ENCODE data around the gene NES. TPM values are rescaled to one million over a fixed set of nuclear protein-coding genes. Genes with fewer than 3 reads are reported as not detected.

The NES gene
- total and polyA plus RNA-seq, 4 donors = 0.15 to 3.1 (median 1.9) TPM

DNA sequence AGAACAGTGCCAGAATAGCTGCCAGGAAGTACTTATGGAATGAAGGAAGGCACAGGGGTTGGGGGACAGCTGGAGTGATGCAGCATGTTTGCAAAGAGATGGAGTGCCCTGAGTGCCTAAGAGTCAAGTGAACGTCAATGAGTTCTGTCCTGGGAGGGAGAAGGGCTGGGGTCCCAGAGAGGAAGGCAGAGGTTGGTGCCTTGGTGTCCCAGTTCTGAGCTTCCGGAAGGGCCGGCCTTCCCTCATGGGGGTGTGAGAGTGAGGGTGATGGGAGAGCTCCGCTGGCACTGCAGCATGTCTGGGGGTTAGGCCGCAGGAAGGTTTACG is 17.6 kb downstream of the NES start:
- no peak overlapping the region for H3K9ac ChIP-seq (ENCODE audit: low read depth in 1 of 2, low read length in 2 of 2)
- no peak overlapping the region for H3K4me3 ChIP-seq (ENCODE audit: low read depth in 1 of 3, low read length in 3 of 3)
- H3K27ac ChIP-seq (ENCODE audit: low read depth in 1 of 2, low read length in 2 of 2) = no peak overlapping the region
- peaks cover 0 to 31% (median 19%) of the 10 kb centered on the region in 4 donors for H3K4me1 ChIP-seq (ENCODE audit: control insufficient read depth in 4 of 4, insufficient read depth in 4 of 4, low read length in 3 of 4)
- H3K9me3 ChIP-seq (ENCODE audit: control insufficient read depth in 4 of 4, low read length in 3 of 4) = no peaks in the 10 kb centered on the region
- peaks cover 0 to 6% (median 3%) of the 10 kb centered on the region in 4 donors for H3K27me3 ChIP-seq (ENCODE audit: control insufficient read depth in 4 of 4, insufficient read depth in 4 of 4, low read length in 3 of 4)
- WGBS = 30% methylated on average over 6 of the region's 6 CpGs
- DNase-seq (ENCODE audit: low spot score) = no peak
- H3K36me3 ChIP-seq (ENCODE audit: control insufficient read depth in 4 of 4, insufficient read depth in 3 of 4, low read depth in 1 of 4, low read length in 3 of 4) = no peaks in the 10 kb centered on the region
- TF ChIP-seq CTCF (IDR thresholded peaks at IDR 0.05; ENCODE audit: low read depth, low read length, missing input control) = no peak
- TF ChIP-seq MAX (IDR thresholded peaks at IDR 0.05) = no peak
- no peak for TF ChIP-seq FOXA1 (IDR thresholded peaks at IDR 0.05)
- TF ChIP-seq, protein P1, sequence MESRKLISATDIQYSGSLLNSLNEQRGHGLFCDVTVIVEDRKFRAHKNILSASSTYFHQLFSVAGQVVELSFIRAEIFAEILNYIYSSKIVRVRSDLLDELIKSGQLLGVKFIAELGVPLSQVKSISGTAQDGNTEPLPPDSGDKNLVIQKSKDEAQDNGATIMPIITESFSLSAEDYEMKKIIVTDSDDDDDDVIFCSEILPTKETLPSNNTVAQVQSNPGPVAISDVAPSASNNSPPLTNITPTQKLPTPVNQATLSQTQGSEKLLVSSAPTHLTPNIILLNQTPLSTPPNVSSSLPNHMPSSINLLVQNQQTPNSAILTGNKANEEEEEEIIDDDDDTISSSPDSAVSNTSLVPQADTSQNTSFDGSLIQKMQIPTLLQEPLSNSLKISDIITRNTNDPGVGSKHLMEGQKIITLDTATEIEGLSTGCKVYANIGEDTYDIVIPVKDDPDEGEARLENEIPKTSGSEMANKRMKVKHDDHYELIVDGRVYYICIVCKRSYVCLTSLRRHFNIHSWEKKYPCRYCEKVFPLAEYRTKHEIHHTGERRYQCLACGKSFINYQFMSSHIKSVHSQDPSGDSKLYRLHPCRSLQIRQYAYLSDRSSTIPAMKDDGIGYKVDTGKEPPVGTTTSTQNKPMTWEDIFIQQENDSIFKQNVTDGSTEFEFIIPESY (IDR thresholded peaks at IDR 0.05) = no peak
- no peak for TF ChIP-seq FOXA2 (IDR thresholded peaks at IDR 0.05)
- TF ChIP-seq, protein P2, sequence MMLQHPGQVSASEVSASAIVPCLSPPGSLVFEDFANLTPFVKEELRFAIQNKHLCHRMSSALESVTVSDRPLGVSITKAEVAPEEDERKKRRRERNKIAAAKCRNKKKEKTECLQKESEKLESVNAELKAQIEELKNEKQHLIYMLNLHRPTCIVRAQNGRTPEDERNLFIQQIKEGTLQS (IDR thresholded peaks at IDR 0.05) = no peak
- no peak for TF ChIP-seq YY1 (IDR thresholded peaks at IDR 0.05)
- no peak for TF ChIP-seq TAF1 (conservative IDR thresholded peaks at IDR 0.05)
- TF ChIP-seq, protein P3, sequence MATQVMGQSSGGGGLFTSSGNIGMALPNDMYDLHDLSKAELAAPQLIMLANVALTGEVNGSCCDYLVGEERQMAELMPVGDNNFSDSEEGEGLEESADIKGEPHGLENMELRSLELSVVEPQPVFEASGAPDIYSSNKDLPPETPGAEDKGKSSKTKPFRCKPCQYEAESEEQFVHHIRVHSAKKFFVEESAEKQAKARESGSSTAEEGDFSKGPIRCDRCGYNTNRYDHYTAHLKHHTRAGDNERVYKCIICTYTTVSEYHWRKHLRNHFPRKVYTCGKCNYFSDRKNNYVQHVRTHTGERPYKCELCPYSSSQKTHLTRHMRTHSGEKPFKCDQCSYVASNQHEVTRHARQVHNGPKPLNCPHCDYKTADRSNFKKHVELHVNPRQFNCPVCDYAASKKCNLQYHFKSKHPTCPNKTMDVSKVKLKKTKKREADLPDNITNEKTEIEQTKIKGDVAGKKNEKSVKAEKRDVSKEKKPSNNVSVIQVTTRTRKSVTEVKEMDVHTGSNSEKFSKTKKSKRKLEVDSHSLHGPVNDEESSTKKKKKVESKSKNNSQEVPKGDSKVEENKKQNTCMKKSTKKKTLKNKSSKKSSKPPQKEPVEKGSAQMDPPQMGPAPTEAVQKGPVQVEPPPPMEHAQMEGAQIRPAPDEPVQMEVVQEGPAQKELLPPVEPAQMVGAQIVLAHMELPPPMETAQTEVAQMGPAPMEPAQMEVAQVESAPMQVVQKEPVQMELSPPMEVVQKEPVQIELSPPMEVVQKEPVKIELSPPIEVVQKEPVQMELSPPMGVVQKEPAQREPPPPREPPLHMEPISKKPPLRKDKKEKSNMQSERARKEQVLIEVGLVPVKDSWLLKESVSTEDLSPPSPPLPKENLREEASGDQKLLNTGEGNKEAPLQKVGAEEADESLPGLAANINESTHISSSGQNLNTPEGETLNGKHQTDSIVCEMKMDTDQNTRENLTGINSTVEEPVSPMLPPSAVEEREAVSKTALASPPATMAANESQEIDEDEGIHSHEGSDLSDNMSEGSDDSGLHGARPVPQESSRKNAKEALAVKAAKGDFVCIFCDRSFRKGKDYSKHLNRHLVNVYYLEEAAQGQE (IDR thresholded peaks at IDR 0.05) = no peak
- no peak for TF ChIP-seq SP1 (IDR thresholded peaks at IDR 0.05)
- TF ChIP-seq EGR1 (IDR thresholded peaks at IDR 0.05; ENCODE audit: low read depth in 2 of 2) = no peak
- TF ChIP-seq RAD21 (IDR thresholded peaks at IDR 0.05) = no peak
- TF ChIP-seq JUND (IDR thresholded peaks at IDR 0.05) = no peak
- TF ChIP-seq HNF4A (conservative IDR thresholded peaks at IDR 0.05) = no peak

DNA sequence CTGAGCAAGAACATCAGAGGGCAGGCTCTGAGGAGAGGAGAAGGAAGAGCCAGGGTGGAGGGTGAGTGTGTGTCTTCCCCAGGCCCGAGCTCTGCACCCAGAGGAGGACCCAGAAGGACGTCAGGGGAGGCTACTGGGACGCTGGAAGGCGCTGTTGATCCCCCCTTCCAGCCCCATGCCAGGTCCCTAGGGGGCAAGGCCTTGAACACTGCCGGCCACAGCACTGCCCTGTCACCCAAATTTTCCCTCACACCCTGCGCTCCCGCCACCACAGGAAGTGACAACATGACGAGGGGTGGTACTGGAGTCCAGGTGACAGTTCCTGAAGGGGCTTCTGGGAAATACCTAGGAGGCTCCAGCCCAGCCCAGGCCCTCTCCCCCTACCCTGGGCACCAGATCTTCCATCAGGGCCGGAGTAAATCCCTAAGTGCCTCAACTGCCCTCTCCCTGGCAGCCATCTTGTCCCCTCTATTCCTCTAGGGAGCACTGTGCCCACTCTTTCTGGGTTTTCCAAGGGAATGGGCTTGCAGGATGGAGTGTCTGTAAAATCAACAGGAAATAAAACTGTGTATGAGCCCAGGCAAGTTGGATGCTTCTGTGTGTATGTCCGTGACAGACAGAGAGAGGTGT is 18.1 kb downstream of the NES start:
- H3K27ac ChIP-seq (ENCODE audit: low read depth in 1 of 2, low read length in 2 of 2) = no peak overlapping the region
- no peak for DNase-seq (ENCODE audit: low spot score)
- H3K4me1 ChIP-seq (ENCODE audit: control insufficient read depth in 4 of 4, insufficient read depth in 4 of 4, low read length in 3 of 4) = peaks cover 0 to 31% (median 17%) of the 10 kb centered on the region in 4 donors
- no peak for TF ChIP-seq RXRA (IDR thresholded peaks at IDR 0.05)
- TF ChIP-seq TAF1 (conservative IDR thresholded peaks at IDR 0.05) = no peak
- TF ChIP-seq YY1 (IDR thresholded peaks at IDR 0.05) = no peak
- no peak for TF ChIP-seq EGR1 (IDR thresholded peaks at IDR 0.05; ENCODE audit: low read depth in 2 of 2)
- TF ChIP-seq FOXA1 (IDR thresholded peaks at IDR 0.05) = no peak
- no peak for TF ChIP-seq FOXA2 (IDR thresholded peaks at IDR 0.05)
- no peak for TF ChIP-seq MAX (IDR thresholded peaks at IDR 0.05)
- no peak for TF ChIP-seq HNF4A (conservative IDR thresholded peaks at IDR 0.05)
- TF ChIP-seq GABPA (IDR thresholded peaks at IDR 0.05 in 1 of 2, conservative IDR thresholded peaks at IDR 0.05 in 1 of 2) = no peak
- TF ChIP-seq, protein P3 (IDR thresholded peaks at IDR 0.05) = no peak
- TF ChIP-seq RAD21 (IDR thresholded peaks at IDR 0.05) = no peak
- no peak for TF ChIP-seq HNF4G (IDR thresholded peaks at IDR 0.05)
- no peak overlapping the region for H3K9ac ChIP-seq (ENCODE audit: low read depth in 1 of 2, low read length in 2 of 2)
- H3K36me3 ChIP-seq (ENCODE audit: control insufficient read depth in 4 of 4, insufficient read depth in 3 of 4, low read depth in 1 of 4, low read length in 3 of 4) = no peaks in the 10 kb centered on the region
- H3K9me3 ChIP-seq (ENCODE audit: control insufficient read depth in 4 of 4, low read length in 3 of 4) = no peaks in the 10 kb centered on the region
- H3K27me3 ChIP-seq (ENCODE audit: control insufficient read depth in 4 of 4, insufficient read depth in 4 of 4, low read length in 3 of 4) = peaks cover 0 to 6% (median 3%) of the 10 kb centered on the region in 4 donors
- 68% methylated on average over 10 of the region's 10 CpGs for WGBS
- H3K4me3 ChIP-seq (ENCODE audit: low read depth in 1 of 3, low read length in 3 of 3) = no peak overlapping the region
